Measurements from ENCODE around the gene INTS2. TPM values are rescaled to one million over a fixed set of nuclear protein-coding genes. Genes with fewer than 3 reads are reported as not detected.

Gene INTS2
- polyA plus RNA-seq, 2 of the 4 experiments (the other 2 are of a cell fraction) = 14.0 to 35.0 TPM

- ChIA-PET CTCF (interaction anchor here (1.0 kb wide), 1 partner anchor 34 kb away, joined by 3 read pairs; no protein-coding TSS in a partner anchor), POLR2A (no interaction called here)
Observed at GRCh38 chr17:61878520-61878919, 49.3 kb downstream of the INTS2 start.

GRCh38 chr17:61877837-61878236 lies 49.9 kb downstream of the INTS2 start:
- DNase-seq (ENCODE audit: low read depth in 1 of 2, low spot score in 1 of 2) (no peak), ATAC-seq (no peak), FAIRE-seq (no peak)
- ChIA-PET POLR2A (no interaction called here), CTCF (interaction anchor here (0.6 to 1.0 kb wide), 2 partner anchors 33 to 1187 kb away, joined by 3 read pairs; no protein-coding TSS in a partner anchor)
- 83% methylated on average over 2 of the region's 2 CpGs for WGBS (ENCODE audit: missing lambda C conversion rate)
- H3K9me3 ChIP-seq = no peaks in the 10 kb centered on the region
- H3K4me2 ChIP-seq = no peak overlapping the region
- no peaks in the 10 kb centered on the region for H3K4me1 ChIP-seq
- TF ChIP-seq MAZ (IDR thresholded peaks at IDR 0.05; ENCODE audit: borderline replicate concordance, low read depth, low read length) = no peak
- no peak for TF ChIP-seq GATA3 (IDR thresholded peaks at IDR 0.05; ENCODE audit: borderline replicate concordance)
- no peak for TF ChIP-seq SMC3 (IDR thresholded peaks at IDR 0.05)
- TF ChIP-seq FOXS1 (CRISPR knock-in tag; IDR thresholded peaks at IDR 0.05) = no peak
- no peak for TF ChIP-seq ZNF302 (CRISPR knock-in tag; IDR thresholded peaks at IDR 0.05)
- TF ChIP-seq NPAS2 (CRISPR knock-in tag; IDR thresholded peaks at IDR 0.05; ENCODE audit: borderline replicate concordance) = no peak
- TF ChIP-seq NFE2L2 (conservative IDR thresholded peaks at IDR 0.05; ENCODE audit: low read length) = no peak
- no peak for TF ChIP-seq HEYL (CRISPR knock-in tag; IDR thresholded peaks at IDR 0.05)
- TF ChIP-seq EHF (CRISPR knock-in tag; IDR thresholded peaks at IDR 0.05) = no peak
- H3K27ac ChIP-seq = no peak overlapping the region
- H3K4me3 ChIP-seq = no peak overlapping the region

More at GRCh38 chr17:61878520-61878919, 49.3 kb downstream of the INTS2 start:
- FAIRE-seq (no peak), ATAC-seq (no peak), DNase-seq (ENCODE audit: low read depth in 1 of 2, low spot score in 1 of 2) (no peak)
- no peak overlapping the region for H3K4me2 ChIP-seq
- WGBS (ENCODE audit: missing lambda C conversion rate) = 84% methylated on average over 2 of the region's 2 CpGs
- no peak overlapping the region for H3K27ac ChIP-seq
- no peaks in the 10 kb centered on the region for H3K9me3 ChIP-seq
- no peak overlapping the region for H3K4me3 ChIP-seq
- TF ChIP-seq MAFK (IDR thresholded peaks at IDR 0.05; ENCODE audit: partially characterized antibody) (no peak), EHF (CRISPR knock-in tag; IDR thresholded peaks at IDR 0.05) (no peak), NR3C1 (IDR thresholded peaks at IDR 0.05) (no peak), CHD4 (IDR thresholded peaks at IDR 0.05; ENCODE audit: borderline replicate concordance) (no peak), MYC (IDR thresholded peaks at IDR 0.05; ENCODE audit: borderline replicate concordance, low read length) (no peak), JUNB (IDR thresholded peaks at IDR 0.05) (no peak), PHF8 (IDR thresholded peaks at IDR 0.05; ENCODE audit: borderline replicate concordance, low read depth) (no peak), REST (IDR thresholded peaks at IDR 0.05) (no peak), HDAC2 (IDR thresholded peaks at IDR 0.05) (no peak), HES2 (IDR thresholded peaks at IDR 0.05) (no peak), NFE2L2 (conservative IDR thresholded peaks at IDR 0.05; ENCODE audit: low read length) (no peak), MAZ (IDR thresholded peaks at IDR 0.05; ENCODE audit: borderline replicate concordance, low read depth, low read length) (no peak), CBX8 (IDR thresholded peaks at IDR 0.05) (no peak)
- no peaks in the 10 kb centered on the region for H3K4me1 ChIP-seq

- TF ChIP-seq HOXB13 (CRISPR knock-in tag; IDR thresholded peaks at IDR 0.05; ENCODE audit: low read depth) = no peak
- no peak for TF ChIP-seq BHLHE40 (IDR thresholded peaks at IDR 0.05; ENCODE audit: low read depth, low read length)
- no peak for TF ChIP-seq SREBF2 (IDR thresholded peaks at IDR 0.05)
- no peak for TF ChIP-seq HOXA7 (CRISPR knock-in tag; IDR thresholded peaks at IDR 0.05)
- no peak for TF ChIP-seq CTCF (IDR thresholded peaks at IDR 0.05)
- no peak for TF ChIP-seq FOSB (CRISPR knock-in tag; IDR thresholded peaks at IDR 0.05)
- TF ChIP-seq KDM5A (IDR thresholded peaks at IDR 0.05) = no peak
- CTCF ChIA-PET = interaction anchor here (0.6 to 1.6 kb wide), 2 partner anchors 12 to 179 kb away, joined by 4 to 8 read pairs; partner anchors contain the start of gene BRIP1
Observed at GRCh38 chr17:61875804-61876203, 52.0 kb downstream of the INTS2 start.

More at GRCh38 chr17:61875804-61876203, 52.0 kb downstream of the INTS2 start:
- FAIRE-seq (no peak), ATAC-seq (no peak), DNase-seq (ENCODE audit: low read depth in 1 of 2, low spot score in 1 of 2) (no peak)
- Histone ChIP-seq H3K4me1 (no peaks in the 10 kb centered on the region), H3K4me3 (no peak overlapping the region), H3K4me2 (no peak overlapping the region), H3K27ac (no peak overlapping the region), H3K9me3 (no peaks in the 10 kb centered on the region)
- 73% methylated on average over 3 of the region's 3 CpGs for WGBS (ENCODE audit: missing lambda C conversion rate)
- POLR2A ChIA-PET = no interaction called here
